HL-60/S4 treated with phorbol 12-myristate 13-acetate at 8.2 ng/mL for 4 days and 3 days (cell line): ENCODE data around the gene RAB38.

Source experiments
- in situ Hi-C: fragments of 300-500 bp; cut with MboI; formaldehyde crosslinking; loops from 2 replicates; pipeline ENCODE4 v1.15.0; 2022; ENCODE audit warnings: low sequenced_read_pairs

Gene RAB38

DNA sequence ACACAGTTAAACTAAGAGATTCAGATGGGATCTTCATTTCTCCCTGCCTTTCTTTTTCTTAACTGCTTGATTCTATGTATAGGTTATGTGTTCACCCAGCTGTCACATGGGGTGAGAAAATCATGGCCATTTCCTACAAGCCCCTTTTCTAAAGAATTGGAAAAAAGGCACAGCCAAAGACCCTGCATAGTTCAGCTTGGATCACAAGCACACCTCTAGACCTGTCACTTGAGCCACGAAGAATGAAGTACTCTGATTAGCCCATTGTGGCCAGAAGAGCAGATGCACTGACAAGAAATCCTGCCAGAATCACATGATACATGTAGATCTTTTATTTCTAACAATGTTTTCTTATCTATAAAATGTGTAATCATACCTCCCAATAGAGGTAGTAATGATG lies 69.7 kb downstream of the RAB38 start:
- in situ Hi-C loops = no loop called here

DNA sequence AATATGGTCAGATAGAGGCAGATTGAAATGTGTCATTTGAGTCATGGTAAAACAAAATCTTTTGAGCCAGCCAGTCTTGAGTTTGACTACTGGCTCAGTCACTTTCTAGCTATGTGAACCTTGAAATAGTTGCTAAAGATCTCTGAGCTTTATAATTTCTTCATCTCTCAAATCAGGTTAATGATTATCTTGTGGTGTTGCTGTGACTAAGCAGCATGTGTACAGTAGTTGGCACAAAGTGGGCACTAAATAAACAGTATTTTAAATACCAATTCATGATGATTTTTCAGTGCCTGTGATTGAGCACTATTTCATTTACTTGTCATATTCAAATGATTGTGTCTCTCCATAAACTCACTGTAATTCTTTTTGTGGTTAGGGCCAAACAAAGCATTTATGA lies 70.8 kb downstream of the RAB38 start:
- in situ Hi-C loops = no loop called here

DNA sequence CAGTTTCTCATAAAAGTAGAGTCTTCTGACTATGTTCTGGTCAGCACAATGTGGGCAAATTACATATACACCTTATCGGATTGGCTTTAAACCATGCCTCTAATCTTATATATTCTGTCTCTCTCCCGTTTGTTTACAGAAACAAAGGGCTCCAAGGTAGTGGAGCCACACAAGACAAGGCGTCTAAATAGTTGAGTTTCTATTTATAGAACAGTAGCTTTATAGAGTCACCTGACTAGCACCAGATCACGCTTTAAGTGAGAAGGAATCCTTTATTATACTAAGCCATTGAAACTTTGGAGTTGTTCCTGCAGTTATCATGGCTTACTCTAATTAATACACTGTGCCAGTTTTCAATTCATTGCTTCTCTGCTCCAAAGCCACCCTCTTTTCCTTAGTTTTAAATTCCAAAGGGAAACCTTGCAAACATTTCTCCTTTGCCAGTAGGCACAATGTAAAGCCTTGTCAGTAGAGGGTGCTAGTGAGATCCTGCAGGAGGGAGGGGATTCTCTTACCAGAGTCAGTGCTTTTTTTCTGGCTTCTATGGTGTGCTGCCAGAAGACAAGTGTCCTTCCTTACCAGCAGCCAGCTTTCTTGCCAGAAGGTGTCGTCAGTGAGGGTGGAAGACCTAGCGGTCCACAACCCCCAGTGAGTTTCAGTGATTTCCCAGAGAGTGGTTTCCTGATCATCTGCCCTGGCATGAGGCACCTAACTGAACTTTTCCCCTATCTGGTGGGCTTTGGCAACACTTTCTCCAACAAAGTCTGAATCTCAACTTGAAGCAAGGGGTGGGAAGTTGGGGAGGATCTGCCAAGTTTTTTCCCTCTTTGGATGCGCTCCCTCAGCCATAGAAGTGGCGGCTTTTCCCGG lies 71.7 kb downstream of the RAB38 start:
- in situ Hi-C loops = no loop called here

DNA sequence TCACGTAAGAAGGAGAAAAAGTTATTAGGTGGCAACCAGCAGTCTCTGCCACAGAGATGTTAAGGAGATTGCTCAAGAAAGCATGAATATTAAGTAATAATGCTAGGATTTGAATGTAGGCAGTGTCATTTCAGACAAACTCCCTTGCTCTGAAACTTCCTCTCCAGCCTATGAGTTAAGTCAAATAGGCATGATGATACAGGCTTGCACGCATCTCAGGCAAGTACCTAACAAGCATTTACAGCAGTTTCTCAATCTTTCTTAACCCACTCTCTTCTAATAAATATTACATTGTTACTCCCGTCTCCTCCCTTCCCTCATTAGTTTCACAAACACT lies 72.7 kb downstream of the RAB38 start:
- in situ Hi-C loops = no loop called here

DNA sequence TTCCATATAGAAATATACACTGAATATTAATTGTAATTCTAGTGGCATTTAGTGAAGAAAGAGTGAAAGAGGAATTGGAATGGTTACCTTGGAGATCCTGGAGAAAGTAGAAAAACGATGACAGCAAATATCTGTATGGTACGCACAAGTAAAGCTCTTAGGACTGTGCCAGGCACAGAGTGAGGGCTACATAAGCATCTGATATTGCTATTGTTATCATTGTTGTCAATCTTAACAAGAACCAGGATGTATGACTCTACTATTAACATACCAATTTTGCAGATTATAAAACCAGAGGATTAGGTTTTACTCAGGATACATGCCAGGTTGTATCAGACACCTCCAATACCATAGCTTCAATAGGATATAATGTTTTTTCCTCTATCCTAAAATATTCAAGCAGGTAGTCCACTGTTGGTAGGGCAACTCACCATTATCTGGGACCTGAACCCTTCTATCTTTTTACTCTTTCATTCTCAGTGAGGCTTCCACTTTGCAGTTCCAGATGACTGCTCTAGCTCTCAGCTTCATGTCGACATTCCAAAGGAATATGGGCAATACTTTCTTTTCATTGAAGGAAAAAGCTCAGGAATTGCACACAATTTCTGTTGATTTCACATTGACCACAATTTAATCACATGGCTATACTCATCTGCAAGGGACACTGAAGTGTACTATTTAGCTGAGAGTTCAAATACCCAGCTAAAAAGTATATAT lies 73.2 kb downstream of the RAB38 start:
- in situ Hi-C loops = no loop called here

DNA sequence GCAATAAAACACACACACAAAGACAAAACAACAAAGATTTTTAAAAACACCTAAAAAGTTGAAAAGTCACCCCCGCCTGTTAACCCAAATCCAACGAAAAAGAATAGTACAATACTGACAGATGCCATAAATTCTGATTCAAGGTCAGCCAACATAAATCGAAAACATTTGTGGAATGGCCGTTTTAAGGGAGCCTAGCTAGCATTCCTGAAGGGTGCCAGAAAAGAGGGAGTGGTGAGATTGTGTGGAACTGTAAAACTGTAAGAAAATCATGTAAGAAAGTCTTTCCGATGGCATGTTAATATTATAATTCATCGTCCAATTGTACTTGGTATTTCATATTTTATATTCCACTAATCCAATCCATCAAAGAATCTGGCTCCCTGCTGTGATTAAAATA lies 75.1 kb downstream of the RAB38 start:
- in situ Hi-C loops = no loop called here

DNA sequence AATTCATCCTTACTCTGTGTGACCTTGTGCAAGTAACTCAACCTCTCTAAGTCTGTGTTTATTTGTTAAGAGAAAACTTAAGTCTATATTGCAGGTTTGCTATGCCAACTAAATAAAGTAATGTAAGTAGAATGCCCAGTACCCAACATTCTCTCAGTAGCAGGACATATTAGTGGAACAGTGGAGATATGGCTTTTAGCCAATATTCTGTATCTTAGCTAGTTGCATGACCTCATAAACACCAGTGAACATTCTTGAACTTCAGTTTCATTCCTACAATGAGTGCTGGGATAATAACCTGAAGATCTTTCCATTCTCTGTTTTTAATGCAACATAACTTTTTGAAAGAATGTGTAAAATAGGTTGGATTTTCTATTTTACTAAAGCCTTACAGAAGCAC lies 77.0 kb downstream of the RAB38 start:
- in situ Hi-C loops = no loop called here

DNA sequence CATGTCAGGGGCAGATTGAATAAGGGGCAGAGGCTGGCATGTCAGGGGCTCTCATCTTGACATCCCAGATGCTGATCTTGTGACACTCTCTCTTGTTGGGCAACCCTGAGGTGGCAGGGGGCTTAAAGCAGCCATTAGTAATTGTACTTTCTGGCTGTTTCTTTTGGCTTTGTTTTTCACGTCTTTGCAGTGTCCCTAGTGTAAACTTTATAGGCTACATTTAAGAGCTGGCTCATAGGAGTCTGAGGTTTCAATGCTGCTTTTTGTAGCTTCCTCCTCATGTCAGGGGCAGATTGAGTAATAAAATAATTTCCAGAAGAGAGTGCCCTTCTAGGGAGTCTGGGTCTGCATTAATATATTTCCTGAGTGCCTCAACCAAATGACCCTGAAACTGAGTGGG lies 86.1 kb downstream of the RAB38 start:
- in situ Hi-C loops = no loop called here

DNA sequence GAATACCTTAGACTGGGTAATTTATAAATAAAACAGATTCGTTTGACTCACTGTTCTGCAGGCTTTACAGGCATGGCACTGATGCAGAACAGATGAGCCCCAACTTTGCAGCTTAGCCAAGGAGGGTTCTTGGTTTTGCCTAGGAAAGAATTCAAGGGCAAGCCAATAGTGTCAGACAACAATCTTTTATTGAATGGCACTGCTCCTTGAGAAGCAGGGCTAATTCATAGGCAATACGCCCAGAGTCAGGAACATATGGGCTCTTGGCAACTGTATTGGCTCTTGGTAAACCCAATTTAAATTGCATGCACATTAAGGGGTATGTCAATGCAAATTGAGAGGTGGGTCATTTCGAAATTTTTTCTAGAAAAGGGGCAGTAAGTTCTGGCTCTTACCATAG lies 87.9 kb downstream of the RAB38 start:
- in situ Hi-C loops = no loop called here

DNA sequence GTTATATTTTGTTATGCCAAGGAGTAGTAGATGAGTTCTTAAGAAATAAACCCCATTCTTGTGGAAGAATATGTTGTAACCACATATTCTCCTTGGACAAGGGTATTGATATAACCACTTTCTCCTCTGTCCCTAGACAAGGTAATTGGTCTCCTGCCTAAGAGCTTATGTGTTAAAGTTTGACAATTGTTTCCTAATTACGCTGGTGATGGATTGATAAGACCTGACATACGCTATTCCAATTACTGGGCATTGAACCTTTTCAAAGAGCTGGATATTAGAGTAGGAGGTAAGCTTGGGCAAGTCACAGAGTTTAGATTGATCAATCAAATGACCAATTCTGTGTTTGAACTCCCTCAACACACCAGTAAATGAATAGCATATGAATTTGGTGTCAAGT lies 88.9 kb downstream of the RAB38 start:
- in situ Hi-C loops = no loop called here

DNA sequence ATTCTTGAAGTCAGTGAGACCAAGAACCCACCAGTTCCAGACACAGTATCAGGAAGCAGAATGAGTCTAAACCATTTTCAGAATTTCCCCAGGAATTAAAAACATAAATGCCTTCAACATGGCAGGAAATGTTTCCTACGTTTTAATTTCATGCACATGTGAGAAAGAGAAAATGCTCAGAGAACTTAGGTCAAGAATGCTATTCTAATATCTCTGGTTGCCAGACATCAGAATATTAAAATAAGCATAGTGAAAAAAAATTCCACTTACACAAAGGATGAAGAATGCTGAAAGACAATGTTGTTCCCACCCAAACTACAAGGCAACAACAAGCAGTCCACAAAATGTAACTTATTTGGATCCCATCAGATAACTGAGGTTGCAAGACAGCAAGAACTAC lies 104.8 kb downstream of the RAB38 start:
- in situ Hi-C loops = no loop called here

DNA sequence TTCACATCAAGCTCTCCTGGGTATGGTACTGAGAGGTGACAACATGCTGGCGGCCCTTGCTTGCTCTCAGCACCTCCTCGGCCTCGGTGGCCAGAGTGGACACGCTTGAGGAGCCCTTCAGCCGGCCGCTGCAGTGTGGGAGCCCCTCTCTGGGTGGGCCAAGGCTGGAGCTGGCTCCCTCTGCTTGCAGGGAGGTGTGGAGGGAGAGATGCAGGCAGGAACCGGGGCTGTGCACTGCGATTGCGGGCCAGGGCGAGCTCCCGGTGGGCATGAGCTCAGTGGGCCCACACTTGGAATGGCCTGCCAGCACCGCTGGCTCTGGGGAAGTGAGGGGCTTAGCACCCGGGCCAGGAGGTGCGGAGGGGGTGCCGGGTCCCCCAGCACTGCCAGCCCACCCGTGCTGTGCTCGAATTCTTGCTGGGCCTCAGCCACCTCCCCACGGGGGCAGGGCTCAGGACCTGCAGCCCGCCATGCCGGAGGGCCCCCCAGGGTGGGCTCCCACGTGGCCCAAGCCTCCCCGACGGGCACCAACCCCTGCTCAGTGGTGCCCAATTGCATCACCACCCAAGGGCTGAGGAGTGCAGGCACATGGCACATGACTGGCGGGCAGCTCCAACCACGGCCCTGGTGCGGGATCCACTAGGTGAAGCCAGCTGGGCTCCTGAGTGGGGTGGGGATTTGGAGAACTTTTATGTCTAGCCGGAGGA lies 106.2 kb downstream of the RAB38 start:
- in situ Hi-C loops = no loop called here

DNA sequence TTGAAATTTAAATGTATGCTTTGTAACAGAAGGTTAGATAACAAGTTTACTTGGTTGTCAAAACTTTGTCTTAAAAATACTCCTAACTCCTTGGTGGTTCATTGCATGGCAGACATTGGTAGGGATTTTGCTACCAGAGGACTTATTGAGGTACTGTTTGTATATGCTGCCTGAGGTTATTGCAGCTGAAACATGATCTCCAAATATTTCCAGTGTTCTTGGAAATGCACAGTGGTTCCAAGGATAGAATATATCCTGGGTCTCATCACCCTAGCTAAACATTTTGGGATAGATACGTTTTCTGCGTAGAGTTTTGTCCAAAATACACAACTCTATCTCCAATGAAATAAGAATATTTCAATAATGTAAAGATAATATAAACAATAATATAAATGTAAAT lies 109.2 kb downstream of the RAB38 start:
- in situ Hi-C loops = no loop called here

DNA sequence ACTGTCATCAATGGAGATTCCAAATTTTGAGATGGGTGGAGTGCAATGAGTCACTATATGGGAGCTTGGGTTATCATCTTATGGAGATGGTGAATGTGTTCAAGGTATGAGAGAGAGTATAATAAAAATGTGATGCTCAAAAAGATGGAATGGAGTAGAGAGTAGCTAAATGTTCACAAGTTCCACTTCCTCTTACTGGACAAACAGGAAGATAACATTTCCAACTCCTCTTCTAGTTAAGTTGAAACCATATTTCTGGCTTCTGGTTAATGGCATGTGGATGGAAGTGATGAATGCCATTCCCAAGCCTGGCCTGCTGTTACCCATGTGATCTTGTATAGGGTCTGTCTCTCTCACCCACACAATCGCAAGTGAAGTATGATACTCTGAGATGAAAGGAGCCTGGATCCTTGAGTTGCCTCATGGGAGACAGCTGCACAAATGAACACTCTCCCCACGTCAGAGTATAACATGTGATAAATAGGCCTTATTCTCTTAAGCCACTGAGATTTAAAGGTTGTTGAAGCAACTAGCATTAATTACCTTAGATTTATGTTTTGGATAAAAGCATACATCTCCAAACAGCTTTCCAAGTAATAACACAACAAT lies 111.0 kb downstream of the RAB38 start:
- in situ Hi-C loops = no loop called here
